K562 (cell line): Measurements from ENCODE around the gene WDFY2. TPM values are rescaled to one million over a fixed set of nuclear protein-coding genes. Genes with fewer than 3 reads are reported as not detected.

Experiments used
- ARNT ChIP-seq, 2 experiments: fragments of 450-650 bp; IDR thresholded peaks; 2 replicates each; pipeline ENCODE4 v1.6.1; 2016; ENCODE audit warnings: mild to moderate bottlenecking in 1 of 2
- CBFA2T3 ChIP-seq: fragments of 450-650 bp; IDR thresholded peaks from 2 replicates; pipeline ENCODE4 v1.6.1; 2017
- CHCHD3 ChIP-seq: fragments of 250-450 bp; sonication (Bioruptor Pico); IDR thresholded peaks from 2 replicates; pipeline ENCODE4 v2.1.2; 2022; ENCODE audit warnings: mild to moderate bottlenecking
- CHD1 ChIP-seq: fragments of 200-600 bp; sonication (generic); IDR thresholded peaks from one replicate; pipeline ENCODE4 v1.6.1; 2012; ENCODE audit warnings: mild to moderate bottlenecking, moderate library complexity, low read length, inconsistent platforms
- ELF1 ChIP-seq: fragments of 200-800 bp; sonication (Bioruptor generic); IDR thresholded peaks from 2 replicates; pipeline ENCODE4 v1.6.1; 2016; ENCODE audit warnings: missing genetic modification characterization, missing compliant biosample characterization
- ELK1 ChIP-seq: sonication (generic); formaldehyde crosslinking; IDR thresholded peaks from 2 replicates; pipeline ENCODE4 v1.8.1; 2022; ENCODE audit warnings: missing genetic modification reagents
- FOXJ3 ChIP-seq: sonication (generic); formaldehyde crosslinking; IDR thresholded peaks from 2 replicates; pipeline ENCODE4 v1.4.0; 2020; ENCODE audit warnings: mild to moderate bottlenecking, missing genetic modification reagents
- FOXO4 ChIP-seq: fragments of 450-650 bp; formaldehyde crosslinking; IDR thresholded peaks from 2 replicates; pipeline ENCODE4 v1.4.0; 2020; ENCODE audit warnings: mild to moderate bottlenecking, moderate library complexity
- NCOA2 ChIP-seq, 2 experiments: fragments of 450-650 bp; IDR thresholded peaks; 2 replicates each; pipeline ENCODE4 v1.6.1; 2018; ENCODE audit warnings: mild to moderate bottlenecking in 2 of 2, moderate library complexity in 1 of 2; ENCODE audit not compliant: partially characterized antibody in 2 of 2
- NONO ChIP-seq, 2 experiments: fragments of 200-400 bp in 1 of 2; fragments of 450-650 bp in 1 of 2; formaldehyde crosslinking in 1 of 2; IDR thresholded peaks; 2 replicates each; pipeline ENCODE4 v1.6.1; 2017; ENCODE audit warnings: low read depth in 2 of 2, mild to moderate bottlenecking in 2 of 2, moderate library complexity in 2 of 2, low read length in 1 of 2
- PRDM10 ChIP-seq: fragments of 450-650 bp; IDR thresholded peaks from 2 replicates; pipeline ENCODE4 v1.6.1; 2018; ENCODE audit not compliant: partially characterized antibody
- RBM39 ChIP-seq: fragments of 200-400 bp; formaldehyde crosslinking; optimal IDR thresholded peaks from 2 replicates; pipeline ENCODE3; 2018; ENCODE audit warnings: low read depth, low read length
- TEAD1 ChIP-seq, 2 experiments: fragments of 450-650 bp in 1 of 2; sonication (generic) in 1 of 2; formaldehyde crosslinking; IDR thresholded peaks; 2 replicates each; pipeline versions ENCODE4 v1.4.0 to v1.8.0; 2020 to 2022; ENCODE audit warnings: mild to moderate bottlenecking in 2 of 2, missing genetic modification reagents in 1 of 2
- THAP7 ChIP-seq: fragments of 250-450 bp; sonication (Bioruptor Pico); IDR thresholded peaks from 2 replicates; pipeline ENCODE4 v1.5.0; 2021
- USF2 ChIP-seq: sonication (generic); formaldehyde crosslinking; IDR thresholded peaks from 2 replicates; pipeline ENCODE4 v1.5.0; 2020; ENCODE audit warnings: missing genetic modification reagents
- ZBTB2 ChIP-seq: fragments of 450-650 bp; IDR thresholded peaks from 2 replicates; pipeline ENCODE4 v1.6.1; 2016; ENCODE audit warnings: antibody characterized with exemption
- ZHX1 ChIP-seq: fragments of 150-350 bp; conservative IDR thresholded peaks from 2 replicates; pipeline ENCODE4 v1.6.1; 2014; ENCODE audit warnings: low read length
- polyA plus RNA-seq, 8 experiments: library from polyadenylated mRNA; depleted of rRNA in 4 of 8; stranded (reverse) in 5 of 8; unstranded in 3 of 8; fragments of >200 nt; fragmentation: Nextera tagmentation in 2 of 8; fragmentation: Illumina TruSeq in 1 of 8; extraction: Ambion mirVana in 2 of 8; extraction: Trizol in 1 of 8; gene quantifications; 2 replicates each; pipeline versions ENCODE4 v1.2.1 to v1.2.3, GENCODE V29; 2011 to 2014; ENCODE audit warnings: inconsistent platforms in 1 of 8, missing spikeins in 1 of 8
- total RNA-seq, 7 experiments: library from RNA; depleted of rRNA in 6 of 7; stranded (reverse); fragments of >200 nt in 6 of 7; fragmentation: Illumina TruSeq in 2 of 7; extraction: Trizol in 2 of 7; gene quantifications; 2 replicates each; pipeline versions ENCODE4 v1.2.1 to v1.2.3, GENCODE V29; 2011 to 2021; ENCODE audit warnings: low replicate concordance in 1 of 7

WDFY2 gene
- total and polyA plus RNA-seq, 9 of the 15 experiments (the other 6 are each of a cell fraction or from before 2014, with no cell fraction given), result 0.66 to 6.4 (median 4.4) TPM

GRCh38 chr13:51549050-51549449, 35.2 kb upstream of the WDFY2 start (continued):
- TF ChIP-seq PRDM10, result peak; percentile 95
- TF ChIP-seq CHD1, result no peak
- TF ChIP-seq ARNT (IDR thresholded peaks at IDR 0.05), result no peak
- TF ChIP-seq NONO (IDR thresholded peaks at IDR 0.05; ENCODE audit: low read depth in 2 of 2, low read length in 1 of 2), result no peak
- TF ChIP-seq THAP7 (CRISPR knock-in tag), result no peak
- no peak for TF ChIP-seq ZBTB2
- TF ChIP-seq CBFA2T3, result no peak
- no peak for TF ChIP-seq TEAD1 (CRISPR knock-in tag; IDR thresholded peaks at IDR 0.05)
- no peak for TF ChIP-seq ELK1 (CRISPR knock-in tag)
- TF ChIP-seq ELF1 (tag), result peak; percentile 38; the same call in 1 of the 2 replicates
- TF ChIP-seq USF2 (CRISPR knock-in tag), result no peak
- no peak for TF ChIP-seq CHCHD3
- TF ChIP-seq NCOA2 (IDR thresholded peaks at IDR 0.05; ENCODE audit: partially characterized antibody in 2 of 2), result no peak
- no peak for TF ChIP-seq FOXO4 (CRISPR knock-in tag)
- no peak for TF ChIP-seq RBM39
- TF ChIP-seq FOXJ3 (CRISPR knock-in tag), result no peak
- no peak for TF ChIP-seq ZHX1
